ENCODE data around the gene KRTAP4-9.
"Not testable (repeated sequence)": the region's sequence is repeated elsewhere in the genome, so short reads cannot be mapped to it uniquely, and the experiment has no call there.

The KRTAP4-9 gene

DNA sequence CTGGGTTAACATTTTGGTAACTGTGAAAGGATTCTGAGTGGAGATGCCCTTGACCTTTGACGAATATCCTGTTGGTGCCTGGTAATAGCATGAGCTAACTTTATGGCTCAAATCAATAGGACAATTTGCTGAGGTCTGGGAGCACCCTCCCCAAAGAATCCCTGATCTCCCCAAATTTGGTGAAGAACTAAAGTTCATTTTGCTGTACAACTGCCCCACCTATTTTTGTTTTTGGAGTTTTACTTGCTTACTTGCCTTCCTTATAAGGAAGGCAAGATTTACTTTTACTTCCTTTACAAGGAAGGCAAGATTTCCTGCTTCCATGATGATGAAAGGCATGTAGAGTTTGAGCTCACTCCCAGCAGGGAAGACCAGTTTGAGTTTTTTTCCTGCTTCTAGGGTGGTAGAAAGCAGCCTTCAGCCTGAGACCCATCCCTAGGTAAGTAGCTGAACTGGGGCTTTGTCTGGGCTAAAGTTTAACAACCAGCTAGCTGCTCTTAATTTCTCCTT is 2.8 kb downstream of the KRTAP4-9 start:
- Mint-ChIP-seq H3K36me3 (ENCODE audit: low read depth) (no peaks in the 10 kb centered on the region), H3K27me3 (ENCODE audit: low read depth) (peaks cover 9% of the 10 kb centered on the region), H3K4me3 (no peak overlapping the region), H3K4me1 (ENCODE audit: low read depth) (peaks cover 3% of the 10 kb centered on the region), H3K27ac (no peak overlapping the region), H3K9me3 (peaks cover 8% of the 10 kb centered on the region)
- no peak for DNase-seq (ENCODE audit: low spot score)

DNA sequence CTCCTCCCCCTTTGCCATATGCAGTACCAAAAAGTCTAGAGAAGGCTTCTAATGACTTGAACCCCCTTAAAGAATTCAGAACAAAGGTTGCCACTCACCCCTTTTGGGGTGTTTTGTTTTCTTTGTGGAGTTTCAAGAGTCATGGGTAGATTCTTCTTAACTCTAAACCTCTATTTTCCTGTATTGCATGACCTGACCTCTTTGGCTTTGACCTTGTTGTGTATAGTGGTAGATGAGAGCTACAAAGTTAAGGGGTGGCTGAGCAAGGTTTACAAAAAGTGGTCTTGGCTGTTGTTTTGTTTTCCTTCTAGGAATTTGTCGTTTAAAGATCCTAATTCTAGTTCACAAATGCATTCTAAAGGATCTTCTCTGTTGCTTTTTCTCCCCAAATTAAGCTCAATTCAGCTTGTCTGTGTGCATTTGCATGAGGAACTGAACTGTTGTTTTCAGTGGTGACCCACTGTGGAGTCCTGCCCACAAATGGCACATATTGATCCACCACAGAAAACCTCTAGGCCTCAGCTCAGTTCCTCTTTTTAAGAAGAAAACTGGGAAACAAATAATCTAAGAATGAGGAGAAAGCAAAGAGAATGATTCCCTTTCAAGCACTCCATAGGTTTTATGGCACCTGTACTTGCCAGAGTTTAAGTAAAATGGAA is 3.7 kb downstream of the KRTAP4-9 start:
- H3K4me3 Mint-ChIP-seq; H3K36me3 Mint-ChIP-seq (ENCODE audit: low read depth): not testable (repeated sequence)

GRCh38 chr17:41111151-41111885 is 6.1 kb downstream of the KRTAP4-9 start:
- Mint-ChIP-seq H3K9me3 (peaks cover 8% of the 10 kb centered on the region), H3K27ac (no peak overlapping the region), H3K36me3 (ENCODE audit: low read depth) (no peaks in the 10 kb centered on the region), H3K27me3 (ENCODE audit: low read depth) (peaks cover 13% of the 10 kb centered on the region), H3K4me1 (ENCODE audit: low read depth) (peaks cover 3% of the 10 kb centered on the region), H3K4me3 (no peak overlapping the region)
- DNase-seq (ENCODE audit: low spot score), result no peak

More for the DNA sequence above, 3.7 kb downstream of the KRTAP4-9 start:
- not testable (repeated sequence) for DNase-seq (ENCODE audit: low spot score); H3K4me1 Mint-ChIP-seq (ENCODE audit: low read depth); H3K27ac Mint-ChIP-seq; H3K27me3 Mint-ChIP-seq (ENCODE audit: low read depth); H3K9me3 Mint-ChIP-seq

GRCh38 chr17:41116297-41116696 is 11.1 kb downstream of the KRTAP4-9 start:
- Mint-ChIP-seq H3K4me1 (ENCODE audit: low read depth) (peaks cover 7% of the 10 kb centered on the region), H3K36me3 (ENCODE audit: low read depth) (no peaks in the 10 kb centered on the region), H3K9me3 (peaks cover 8% of the 10 kb centered on the region), H3K27ac (no peak overlapping the region), H3K4me3 (no peak overlapping the region), H3K27me3 (ENCODE audit: low read depth) (peaks cover 9% of the 10 kb centered on the region)
- DNase-seq (ENCODE audit: low spot score), result no peak

- not testable (repeated sequence) for H3K27me3 Mint-ChIP-seq (ENCODE audit: low read depth); H3K4me1 Mint-ChIP-seq (ENCODE audit: low read depth); H3K36me3 Mint-ChIP-seq (ENCODE audit: low read depth); H3K9me3 Mint-ChIP-seq; H3K27ac Mint-ChIP-seq; H3K4me3 Mint-ChIP-seq; DNase-seq (ENCODE audit: low spot score)
These were observed 12.7 kb downstream of the KRTAP4-9 start, which contains the start of gene KRTAP4-11 for GRCh38 chr17:41117846-41118386. Gene KRTAP4-11 (minus strand): TSS chr17:41118373. CDS start chr17:41118315, 58 bp downstream.

GRCh38 chr17:41118721-41119120 is 13.5 kb downstream of the KRTAP4-9 start:
- Mint-ChIP-seq H3K27ac (no peak overlapping the region), H3K27me3 (ENCODE audit: low read depth) (peaks cover 10% of the 10 kb centered on the region), H3K4me1 (ENCODE audit: low read depth) (peaks cover 7% of the 10 kb centered on the region), H3K9me3 (peaks cover 4% of the 10 kb centered on the region), H3K36me3 (ENCODE audit: low read depth) (no peaks in the 10 kb centered on the region), H3K4me3 (no peak overlapping the region)
- DNase-seq (ENCODE audit: low spot score), result no peak

DNA sequence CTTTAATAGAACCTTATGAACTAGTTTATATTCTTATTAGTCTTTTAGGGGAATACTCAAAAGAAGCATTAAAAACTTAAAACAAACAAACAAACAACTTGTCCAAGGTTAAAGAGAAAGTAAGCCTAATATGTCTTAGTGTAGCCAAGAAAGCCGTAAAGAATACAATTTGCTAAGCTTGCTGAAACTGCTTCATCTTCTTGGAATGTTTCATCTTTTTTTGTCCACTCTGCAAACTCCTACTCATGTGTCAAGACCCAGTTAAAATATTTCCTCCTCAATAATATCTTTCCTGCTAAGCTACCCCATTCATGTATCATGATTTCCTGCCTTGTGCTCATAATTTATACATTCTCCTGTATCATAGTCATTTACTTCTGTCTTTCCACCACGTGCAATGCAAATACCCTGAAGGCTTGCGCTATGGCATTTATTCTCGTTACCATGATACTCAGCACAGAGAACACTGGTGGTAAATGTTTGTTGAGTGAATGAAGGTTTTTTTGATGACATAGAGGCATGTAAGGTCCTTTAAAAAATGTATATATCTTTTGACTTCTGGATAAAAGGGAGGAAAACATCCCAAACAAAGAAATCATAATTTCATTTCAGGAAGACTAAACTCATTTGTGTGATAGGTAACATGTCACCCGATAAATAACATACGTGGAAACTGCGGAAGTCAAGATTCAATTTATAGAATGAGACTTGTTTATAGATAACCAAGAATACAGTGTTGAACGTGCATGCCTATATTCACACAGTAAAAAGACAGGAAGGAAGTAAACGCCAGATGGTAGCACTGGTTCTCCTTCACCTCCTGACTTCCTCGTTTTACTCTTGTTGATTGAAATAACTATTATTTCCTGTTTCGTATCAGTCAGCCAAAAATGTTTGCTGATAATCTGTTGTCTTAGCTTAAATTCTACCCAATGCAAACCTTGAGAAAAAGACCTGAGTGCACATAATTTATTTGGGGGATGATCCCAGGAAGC is 14.8 kb downstream of the KRTAP4-9 start:
- peaks cover 14% of the 10 kb centered on the region for H3K27me3 Mint-ChIP-seq (ENCODE audit: low read depth)
- H3K9me3 Mint-ChIP-seq; H3K4me1 Mint-ChIP-seq (ENCODE audit: low read depth); H3K4me3 Mint-ChIP-seq; H3K36me3 Mint-ChIP-seq (ENCODE audit: low read depth); DNase-seq (ENCODE audit: low spot score); H3K27ac Mint-ChIP-seq: not testable (repeated sequence)

GRCh38 chr17:41121742-41122141 is 16.6 kb downstream of the KRTAP4-9 start:
- peaks cover 8% of the 10 kb centered on the region for H3K27me3 Mint-ChIP-seq (ENCODE audit: low read depth)
- DNase-seq (ENCODE audit: low spot score), result no peak
- no peak overlapping the region for H3K27ac Mint-ChIP-seq
- H3K4me3 Mint-ChIP-seq, result no peak overlapping the region
- peaks cover 8% of the 10 kb centered on the region for H3K9me3 Mint-ChIP-seq
- no peaks in the 10 kb centered on the region for H3K36me3 Mint-ChIP-seq (ENCODE audit: low read depth)
- H3K4me1 Mint-ChIP-seq (ENCODE audit: low read depth), result peaks cover 7% of the 10 kb centered on the region

DNA sequence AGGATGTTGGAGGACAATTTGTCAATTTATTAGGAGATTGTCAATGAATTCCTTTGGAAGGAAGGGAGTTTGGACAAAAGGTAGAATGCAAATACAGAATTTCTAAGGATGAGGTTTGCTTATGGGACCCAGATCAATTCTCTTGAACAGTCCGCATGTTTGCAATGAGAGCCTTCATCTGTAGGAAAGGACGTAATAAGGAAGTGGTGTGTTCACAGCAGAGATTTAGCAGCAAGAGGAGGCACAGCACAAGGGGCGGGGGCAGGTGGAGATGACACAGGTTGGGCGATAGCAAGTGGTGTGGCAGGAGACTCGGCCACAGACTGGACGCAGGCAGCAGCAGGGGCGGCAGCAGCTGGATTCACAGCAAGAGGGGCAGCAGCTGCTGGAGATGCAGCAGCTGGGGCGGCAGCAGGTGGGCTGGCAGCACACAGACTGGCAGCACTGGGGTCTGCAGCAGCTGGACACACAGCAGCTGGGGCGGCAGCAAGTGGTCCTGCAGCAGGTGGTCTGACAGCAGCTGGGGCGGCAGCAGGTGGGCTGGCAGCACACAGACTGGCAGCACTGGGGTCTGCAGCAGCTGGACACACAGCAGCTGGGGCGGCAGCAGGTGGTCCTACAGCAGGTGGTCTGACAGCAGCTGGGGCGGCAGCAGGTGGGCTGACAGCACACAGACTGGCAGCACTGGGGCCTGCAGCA is 18.3 kb downstream of the KRTAP4-9 start:
- H3K4me1 Mint-ChIP-seq (ENCODE audit: low read depth); DNase-seq (ENCODE audit: low spot score); H3K4me3 Mint-ChIP-seq; H3K27me3 Mint-ChIP-seq (ENCODE audit: low read depth); H3K27ac Mint-ChIP-seq; H3K36me3 Mint-ChIP-seq (ENCODE audit: low read depth); H3K9me3 Mint-ChIP-seq: not testable (repeated sequence)

DNA sequence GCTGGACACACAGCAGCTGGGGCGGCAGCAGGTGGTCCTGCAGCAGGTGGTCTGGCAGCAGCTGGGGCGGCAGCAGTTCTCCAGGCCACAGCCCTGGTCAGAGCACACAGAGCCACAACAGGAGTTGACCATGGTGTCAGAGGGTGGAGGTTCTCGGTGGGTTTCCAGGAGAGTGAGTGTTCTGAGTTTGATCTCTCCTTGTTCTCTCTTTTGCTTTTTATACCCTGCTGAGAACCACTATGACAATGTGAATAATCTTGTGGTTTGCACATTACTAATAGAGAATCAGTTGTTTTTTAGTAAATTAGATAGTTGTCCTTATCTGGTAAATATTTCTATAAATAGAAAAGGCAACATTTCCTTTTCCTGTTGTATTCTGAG is 18.8 kb downstream of the KRTAP4-9 start, which contains the start of gene KRTAP4-12:
Gene KRTAP4-12 (minus strand): TSS at position 192 of the 381 bp plus-strand sequence. CDS start 60 bp downstream, at position 132.
- not testable (repeated sequence) for H3K9me3 Mint-ChIP-seq; H3K36me3 Mint-ChIP-seq (ENCODE audit: low read depth); H3K4me1 Mint-ChIP-seq (ENCODE audit: low read depth); H3K4me3 Mint-ChIP-seq; H3K27me3 Mint-ChIP-seq (ENCODE audit: low read depth); H3K27ac Mint-ChIP-seq; DNase-seq (ENCODE audit: low spot score)

DNA sequence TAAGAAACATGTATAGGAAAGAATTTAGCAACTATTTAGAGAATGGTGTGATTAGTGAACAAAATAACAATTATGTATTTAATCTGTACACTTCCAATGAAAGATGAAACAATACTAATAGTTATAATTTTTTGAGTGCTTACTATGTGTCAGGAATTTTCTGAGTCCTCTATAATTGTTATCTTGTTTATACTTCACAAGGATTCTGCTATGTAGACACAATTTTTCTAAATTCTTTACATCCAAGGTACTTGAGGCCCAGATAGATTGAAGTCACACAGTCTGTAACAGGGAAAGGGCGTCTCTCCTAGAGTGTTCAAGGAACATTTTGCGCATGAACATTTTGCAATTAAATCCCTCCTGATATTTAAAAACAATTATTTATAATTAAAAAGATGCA is 19.9 kb downstream of the KRTAP4-9 start:
- peaks cover 8% of the 10 kb centered on the region for H3K9me3 Mint-ChIP-seq
- H3K27ac Mint-ChIP-seq, result no peak overlapping the region
- H3K4me1 Mint-ChIP-seq (ENCODE audit: low read depth), result peaks cover 4% of the 10 kb centered on the region
- DNase-seq (ENCODE audit: low spot score), result no peak
- H3K4me3 Mint-ChIP-seq, result no peak overlapping the region
- no peaks in the 10 kb centered on the region for H3K36me3 Mint-ChIP-seq (ENCODE audit: low read depth)
- H3K27me3 Mint-ChIP-seq (ENCODE audit: low read depth), result peaks cover 6% of the 10 kb centered on the region

DNA sequence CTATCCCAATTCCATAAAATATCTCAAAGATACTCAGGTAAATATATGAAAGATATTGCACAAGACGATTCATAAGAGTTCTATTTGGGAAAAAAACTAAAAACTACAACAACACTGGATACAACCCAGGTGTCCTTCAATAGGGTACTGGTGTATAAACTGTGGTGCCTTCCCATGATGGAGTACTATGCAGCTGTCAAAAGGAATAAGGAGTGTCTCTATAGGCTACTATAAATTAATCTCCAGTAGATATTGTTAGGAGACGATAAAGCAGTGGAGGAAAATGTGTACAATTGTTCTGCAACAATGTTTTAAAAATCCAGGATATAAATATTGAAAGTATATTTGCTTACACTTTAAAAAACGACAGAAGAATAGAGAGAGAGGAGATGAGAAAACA is 21.2 kb downstream of the KRTAP4-9 start:
- no peaks in the 10 kb centered on the region for H3K36me3 Mint-ChIP-seq (ENCODE audit: low read depth)
- H3K27me3 Mint-ChIP-seq (ENCODE audit: low read depth), result peaks cover 6% of the 10 kb centered on the region
- no peak overlapping the region for H3K4me3 Mint-ChIP-seq
- no peaks in the 10 kb centered on the region for H3K4me1 Mint-ChIP-seq (ENCODE audit: low read depth)
- DNase-seq (ENCODE audit: low spot score), result no peak
- no peak overlapping the region for H3K27ac Mint-ChIP-seq
- peaks cover 4% of the 10 kb centered on the region for H3K9me3 Mint-ChIP-seq

DNA sequence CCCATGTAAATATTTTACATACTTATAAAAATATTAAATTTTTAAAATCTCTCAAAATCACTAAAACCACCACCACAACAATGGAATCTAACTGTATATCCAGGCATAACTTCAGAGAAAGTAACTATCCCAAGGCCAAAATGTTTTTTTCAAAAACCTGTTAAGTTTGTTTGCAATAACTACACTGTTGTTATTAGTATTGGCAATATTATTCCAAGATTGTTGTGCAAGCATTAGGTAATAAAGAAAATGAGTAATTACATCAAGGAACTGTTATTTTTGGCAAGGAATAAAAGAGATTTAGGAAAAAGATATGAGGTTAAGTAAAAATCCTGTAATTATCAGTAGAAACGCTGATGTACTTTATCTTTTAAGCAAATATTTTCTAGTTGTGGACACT is 22.2 kb downstream of the KRTAP4-9 start:
- H3K36me3 Mint-ChIP-seq (ENCODE audit: low read depth), result no peaks in the 10 kb centered on the region
- no peaks in the 10 kb centered on the region for H3K4me1 Mint-ChIP-seq (ENCODE audit: low read depth)
- H3K9me3 Mint-ChIP-seq, result peaks cover 4% of the 10 kb centered on the region
- no peak overlapping the region for H3K27ac Mint-ChIP-seq
- H3K4me3 Mint-ChIP-seq, result no peak overlapping the region
- no peak for DNase-seq (ENCODE audit: low spot score)
- peaks cover 6% of the 10 kb centered on the region for H3K27me3 Mint-ChIP-seq (ENCODE audit: low read depth)

All from T-helper 2 cell treated with Interferon-gamma antibody and Interleukin-4, amounts not matched to agents 5 μg/mL and 100 μg/mL, for 36 hours (primary cell).